A673 (cell line): ENCODE measurements around the gene TNFRSF25. TPM values are rescaled to one million over a fixed set of nuclear protein-coding genes. Genes with fewer than 3 reads are reported as not detected.

ENCODE experiments used
- BruUV-seq: library from RNA; stranded (reverse); fragments of 400-500 nt; replicated peaks from 2 replicates; lab custom pipeline; 2021; lab: Mats Ljungman, UMichigan
- CTCF ChIA-PET: fragments of 300-600 bp; sonication (Branson Sonifier 250); formaldehyde crosslinking; loops from one replicate; lab custom pipeline; 2022; ENCODE audit warnings: antibody characterized with exemption; lab: Charles Lee
- POLR2A ChIA-PET: fragments of 300-600 bp; sonication (Branson Sonifier 250); formaldehyde crosslinking; loops from one replicate; lab custom pipeline; 2022; ENCODE audit warnings: antibody characterized with exemption; ENCODE audit not compliant: low non-redundant PET; lab: Charles Lee
- DNase-seq: peaks from one replicate; pipeline ENCODE4 v3.0.0-alpha.2; 2015; ENCODE audit warnings: low spot score
- H3K27ac ChIP-seq: fragments of 200-600 bp; sonication (generic); 2 replicates; pipeline ENCODE4 v1.5.1; 2016; ENCODE audit warnings: mixed run types, low read depth, mild to moderate bottlenecking, mixed read lengths, antibody characterized with exemption, low read length; ENCODE audit not compliant: poor library complexity, severe bottlenecking
- H3K27me3 ChIP-seq: fragments of 200-600 bp; sonication (generic); replicated peaks from 2 replicates; pipeline ENCODE4 v1.6.1; 2017; ENCODE audit warnings: mixed run types, low read depth, mild to moderate bottlenecking, mixed read lengths, antibody characterized with exemption, low read length; ENCODE audit not compliant: insufficient read depth, poor library complexity
- H3K36me3 ChIP-seq: fragments of 200-600 bp; sonication (generic); 2 replicates; pipeline ENCODE4 v1.6.1; 2016; ENCODE audit warnings: mixed run types, mild to moderate bottlenecking, mixed read lengths, antibody characterized with exemption, low read length; ENCODE audit not compliant: insufficient read depth, poor library complexity, severe bottlenecking
- H3K4me1 ChIP-seq: fragments of 200-600 bp; sonication (generic); 2 replicates; pipeline ENCODE4 v1.6.1; 2017; ENCODE audit warnings: mixed run types, mild to moderate bottlenecking, mixed read lengths, antibody characterized with exemption, low read length; ENCODE audit not compliant: insufficient read depth, poor library complexity, severe bottlenecking
- H3K4me3 ChIP-seq: fragments of 200-600 bp; sonication (generic); 2 replicates; pipeline ENCODE4 v1.5.1; 2016; ENCODE audit warnings: low read depth, mixed run types, mild to moderate bottlenecking, mixed read lengths, low read length; ENCODE audit not compliant: poor library complexity, severe bottlenecking
- H3K9me3 ChIP-seq: fragments of 200-600 bp; sonication (generic); 2 replicates; pipeline ENCODE4 v1.6.1; 2016; ENCODE audit warnings: mixed run types, low read depth, mild to moderate bottlenecking, mixed read lengths, antibody characterized with exemption, low read length; ENCODE audit not compliant: poor library complexity, severe bottlenecking
- EZH2 ChIP-seq: fragments of 200-600 bp; sonication (generic); IDR thresholded peaks from 2 replicates; pipeline ENCODE4 v1.6.1; 2017; ENCODE audit warnings: borderline replicate concordance, low read depth, mild to moderate bottlenecking, mixed read lengths, antibody characterized with exemption, low read length; ENCODE audit not compliant: poor library complexity, severe bottlenecking
- intact Hi-C: fragments of 100-400 bp; cut with micrococcal nuclease; formaldehyde crosslinking; loops from one replicate; pipeline ENCODE4 v1.10.0; 2022; ENCODE audit not compliant: unreplicated experiment
- total RNA-seq: library from RNA; stranded (reverse); gene quantifications from 2 replicates; pipeline ENCODE4 v1.2.3, GENCODE V29; 2021
- TF ChIP-seq, protein P1 (sequence below): fragments of 300-800, 200-600 bp; sonication (generic); conservative IDR thresholded peaks from 2 replicates; pipeline ENCODE4 v1.5.1; 2017; ENCODE audit warnings: low read depth, mild to moderate bottlenecking, antibody characterized with exemption, low read length, moderate library complexity, mixed read lengths

Gene TNFRSF25
- total RNA-seq, 1 experiment from 2014 or later = 0.97 TPM

DNA sequence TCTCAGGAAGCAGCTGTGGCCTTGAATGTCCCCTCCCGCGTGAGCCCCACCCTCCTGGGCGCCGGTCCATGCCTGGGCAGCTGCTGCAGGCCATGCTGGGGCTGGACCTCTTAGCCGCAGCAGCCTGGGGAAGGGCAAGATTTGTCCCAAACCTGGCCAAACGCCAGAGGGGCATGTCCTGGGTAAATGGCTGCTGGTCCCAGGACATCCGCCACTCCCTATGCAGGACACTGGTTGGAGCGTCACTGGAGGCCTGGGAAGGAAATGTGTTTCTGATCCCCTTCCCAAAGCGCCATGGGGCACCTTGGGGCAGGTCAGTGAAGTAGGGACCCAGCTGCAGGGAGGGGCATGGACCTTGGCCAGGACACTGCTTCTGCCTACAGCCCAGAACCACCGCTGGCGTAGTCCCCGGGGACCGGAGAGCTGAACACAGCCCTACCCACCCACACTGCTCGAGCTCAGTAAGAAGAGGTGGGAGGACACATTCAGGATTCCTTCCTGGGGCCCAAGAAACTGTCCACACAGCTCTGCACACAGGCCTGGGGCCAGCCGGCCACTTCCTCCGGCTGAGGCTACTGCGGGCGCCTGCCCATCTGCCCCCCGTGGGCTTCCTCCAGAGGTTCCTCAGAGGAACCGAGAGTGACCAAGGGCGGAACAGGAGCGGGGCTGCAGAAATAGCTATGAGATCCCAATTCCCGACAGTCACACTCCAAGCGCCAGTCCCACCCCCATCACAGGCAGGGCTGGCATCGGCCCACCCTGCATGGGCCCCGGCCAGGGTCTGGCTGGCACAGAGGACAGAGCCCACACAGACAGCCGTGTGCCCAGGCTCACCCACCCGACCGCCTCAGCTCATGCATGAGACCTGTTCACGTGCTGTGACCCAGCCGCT, 36.3 kb upstream of the TNFRSF25 start:
- no TSS peak for BruUV-seq
- no peaks in the 10 kb centered on the region for H3K9me3 ChIP-seq
- intact Hi-C loops = no loop called here
- ChIA-PET CTCF (interaction anchor here (0.5 to 1.0 kb wide), 2 partner anchors 12 to 92 kb away, joined by 5 to 6 read pairs; no protein-coding TSS in a partner anchor), POLR2A (no interaction called here)
- no peaks in the 10 kb centered on the region for H3K36me3 ChIP-seq
- no peaks in the 10 kb centered on the region for H3K27me3 ChIP-seq
- H3K4me1 ChIP-seq = no peaks in the 10 kb centered on the region
- H3K4me3 ChIP-seq = no peak overlapping the region
- DNase-seq = no peak
- H3K27ac ChIP-seq = no peak overlapping the region
- TF ChIP-seq EZH2 = no peak
- TF ChIP-seq, protein P1, sequence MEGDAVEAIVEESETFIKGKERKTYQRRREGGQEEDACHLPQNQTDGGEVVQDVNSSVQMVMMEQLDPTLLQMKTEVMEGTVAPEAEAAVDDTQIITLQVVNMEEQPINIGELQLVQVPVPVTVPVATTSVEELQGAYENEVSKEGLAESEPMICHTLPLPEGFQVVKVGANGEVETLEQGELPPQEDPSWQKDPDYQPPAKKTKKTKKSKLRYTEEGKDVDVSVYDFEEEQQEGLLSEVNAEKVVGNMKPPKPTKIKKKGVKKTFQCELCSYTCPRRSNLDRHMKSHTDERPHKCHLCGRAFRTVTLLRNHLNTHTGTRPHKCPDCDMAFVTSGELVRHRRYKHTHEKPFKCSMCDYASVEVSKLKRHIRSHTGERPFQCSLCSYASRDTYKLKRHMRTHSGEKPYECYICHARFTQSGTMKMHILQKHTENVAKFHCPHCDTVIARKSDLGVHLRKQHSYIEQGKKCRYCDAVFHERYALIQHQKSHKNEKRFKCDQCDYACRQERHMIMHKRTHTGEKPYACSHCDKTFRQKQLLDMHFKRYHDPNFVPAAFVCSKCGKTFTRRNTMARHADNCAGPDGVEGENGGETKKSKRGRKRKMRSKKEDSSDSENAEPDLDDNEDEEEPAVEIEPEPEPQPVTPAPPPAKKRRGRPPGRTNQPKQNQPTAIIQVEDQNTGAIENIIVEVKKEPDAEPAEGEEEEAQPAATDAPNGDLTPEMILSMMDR = no peak

DNA sequence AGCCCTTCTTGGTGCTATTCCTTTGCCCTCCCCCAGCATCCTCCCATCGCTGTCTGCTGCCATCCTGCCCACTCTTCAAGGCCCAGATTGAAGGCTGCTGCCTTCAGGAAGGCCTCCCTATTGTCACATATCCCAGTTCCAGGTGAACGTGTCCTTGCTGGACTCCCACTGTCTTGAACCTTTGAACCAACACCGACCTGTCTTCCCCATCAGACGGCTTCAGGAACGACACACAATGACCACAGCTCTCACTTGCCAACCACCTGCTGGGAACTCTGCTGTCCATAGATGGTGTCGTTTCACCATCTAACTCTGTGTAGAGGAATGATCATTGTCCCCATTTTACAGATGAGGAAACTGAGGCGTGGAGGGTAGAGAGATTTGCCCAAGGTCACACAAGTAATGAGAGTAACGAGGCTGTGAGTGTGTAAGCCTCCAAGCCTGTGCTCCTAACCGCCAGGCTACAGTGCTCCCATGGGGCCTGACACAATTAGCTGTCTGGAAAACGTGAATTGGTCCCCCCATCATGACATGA, 35.4 kb upstream of the TNFRSF25 start:
- Histone ChIP-seq H3K4me3 (no peak overlapping the region), H3K36me3 (no peaks in the 10 kb centered on the region), H3K9me3 (no peaks in the 10 kb centered on the region), H3K27me3 (no peaks in the 10 kb centered on the region), H3K4me1 (peaks cover 6% of the 10 kb centered on the region), H3K27ac (no peak overlapping the region)
- no peak for DNase-seq
- POLR2A ChIA-PET = no interaction called here
- no TSS peak for BruUV-seq
- TF ChIP-seq, protein P1 = no peak
- CTCF ChIA-PET = no interaction called here
- intact Hi-C loops = no loop called here

DNA sequence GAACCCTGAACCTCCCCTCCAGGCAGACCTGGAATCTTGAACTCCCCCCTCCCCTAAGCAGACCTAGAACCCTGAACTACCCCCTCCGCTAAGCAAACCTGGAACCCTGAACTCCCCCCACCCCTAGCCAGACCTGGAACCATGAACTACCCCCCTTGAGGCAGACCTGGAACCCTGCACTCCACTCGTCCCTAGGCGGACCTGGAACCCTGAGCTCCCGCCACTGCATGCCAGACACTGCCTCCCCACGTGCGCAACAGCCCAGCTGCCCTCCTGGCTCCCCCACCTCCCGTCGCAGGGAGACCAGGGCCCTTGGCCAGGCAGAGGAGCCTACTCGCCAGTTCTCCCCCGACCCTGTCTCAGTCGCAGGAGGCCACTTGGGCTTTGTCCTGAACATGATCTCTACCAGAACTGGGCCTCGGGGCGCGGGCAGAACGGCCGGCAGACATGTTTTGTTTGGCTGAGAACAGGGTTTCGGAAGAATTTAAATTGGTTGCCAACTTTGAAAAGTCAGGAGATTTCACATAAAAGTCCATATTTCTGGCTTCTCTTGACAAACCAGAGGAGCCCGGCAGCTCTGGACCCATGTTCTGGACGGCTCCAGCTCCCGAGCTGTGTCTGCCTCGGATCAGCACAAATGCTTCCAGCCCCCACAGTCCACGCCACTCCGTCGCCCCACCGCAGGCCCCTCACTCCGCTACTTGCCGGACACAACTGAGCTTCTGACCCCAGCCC, 34.7 kb upstream of the TNFRSF25 start:
- DNase-seq = no peak
- intact Hi-C loops = no loop called here
- H3K27ac ChIP-seq = no peak overlapping the region
- POLR2A ChIA-PET = no interaction called here
- no peaks in the 10 kb centered on the region for H3K27me3 ChIP-seq
- TF ChIP-seq EZH2 = no peak
- TF ChIP-seq, protein P1 = no peak
- CTCF ChIA-PET = no interaction called here
- no peaks in the 10 kb centered on the region for H3K36me3 ChIP-seq
- no peaks in the 10 kb centered on the region for H3K9me3 ChIP-seq
- H3K4me1 ChIP-seq = peaks cover 6% of the 10 kb centered on the region
- H3K4me3 ChIP-seq = no peak overlapping the region
- BruUV-seq = no TSS peak
